DMS153 treated with DMSO at 0.1 percent for 48 hours (cell line): Measurements from ENCODE around the gene ACBD6.

Experiments
- DNase-seq: peaks from one replicate; lab custom pipeline; 2025; ENCODE audit not compliant: unreplicated experiment; lab: John Stamatoyannopoulos, UW

The ACBD6 gene

DNA sequence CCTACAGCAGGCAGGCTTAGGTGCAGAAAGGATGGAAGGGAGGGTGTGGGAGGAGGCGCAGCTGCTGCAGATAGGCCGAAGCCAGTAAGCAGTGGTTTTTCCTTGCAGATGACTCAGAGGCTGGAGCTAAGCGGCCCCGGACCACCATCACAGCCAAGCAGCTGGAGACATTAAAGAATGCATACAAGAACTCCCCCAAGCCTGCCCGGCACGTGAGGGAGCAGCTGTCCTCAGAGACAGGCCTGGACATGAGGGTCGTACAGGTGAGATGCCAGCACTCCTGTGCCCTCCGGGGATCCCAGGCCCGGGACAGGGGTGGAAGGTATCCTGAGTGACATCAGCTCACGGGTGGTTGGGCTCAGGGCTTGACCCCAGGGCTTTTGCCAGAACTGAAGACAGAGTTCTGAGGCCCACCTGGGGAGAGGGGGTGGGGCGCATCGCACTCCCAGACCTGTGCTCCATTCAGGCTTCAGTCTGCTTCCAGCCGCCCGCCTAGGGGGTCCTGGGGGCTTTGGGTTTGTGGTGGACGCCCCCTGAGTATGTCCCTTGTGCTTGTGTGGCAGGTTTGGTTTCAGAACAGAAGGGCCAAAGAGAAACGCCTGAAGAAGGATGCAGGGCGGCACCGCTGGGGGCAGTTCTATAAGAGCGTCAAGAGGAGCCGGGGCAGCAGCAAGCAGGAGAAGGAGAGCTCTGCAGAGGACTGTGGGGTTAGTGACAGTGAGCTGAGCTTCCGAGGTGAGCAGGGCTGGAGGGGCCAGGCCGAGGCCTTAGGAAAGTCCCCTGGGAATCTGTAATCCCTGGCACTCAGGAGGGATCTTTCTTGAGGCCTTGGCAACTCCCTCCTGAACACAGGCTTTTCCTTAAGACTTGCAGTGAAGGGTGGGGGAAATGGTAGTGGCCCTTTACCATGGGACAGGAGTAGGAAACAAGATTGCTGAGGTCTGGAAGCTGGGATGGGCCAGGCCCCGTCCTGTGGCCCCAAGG lies 230.8 kb downstream of the ACBD6 start:
- DNase-seq, result no peak

DNA sequence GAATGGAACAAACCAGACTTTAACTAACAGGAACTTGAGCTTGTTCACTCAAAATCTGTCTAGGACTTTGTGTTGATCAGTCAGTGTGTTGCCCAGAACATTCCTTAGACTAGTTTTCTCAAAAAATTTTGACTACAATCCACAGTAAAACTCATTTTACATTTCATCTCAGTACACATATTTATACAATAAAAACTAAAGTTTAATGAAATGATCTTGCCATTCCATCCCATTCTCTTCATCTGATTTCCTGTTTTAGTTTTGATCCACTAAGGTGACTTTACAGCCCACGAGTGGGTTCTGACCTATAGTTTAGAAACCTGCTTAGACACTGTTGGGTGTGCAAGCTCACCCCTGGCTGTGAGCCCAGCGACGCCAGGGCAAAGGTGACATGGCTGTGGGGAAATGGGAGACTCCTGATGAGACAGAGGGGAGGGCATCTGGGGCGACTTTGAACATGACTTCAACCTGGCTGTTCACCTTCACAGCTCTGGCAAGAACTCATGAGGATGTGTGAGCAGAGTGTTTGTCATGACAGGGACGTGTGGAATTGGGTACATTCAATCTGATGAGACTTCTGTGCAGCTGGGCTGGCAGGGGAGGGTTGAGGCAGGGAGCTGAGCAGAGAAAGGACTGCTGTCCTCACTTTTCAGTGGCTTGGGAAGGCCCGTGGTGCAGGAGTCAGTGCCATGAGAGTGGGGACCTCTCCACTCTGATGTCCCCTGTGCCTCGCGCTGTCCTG lies 231.7 kb downstream of the ACBD6 start:
- no peak for DNase-seq

DNA sequence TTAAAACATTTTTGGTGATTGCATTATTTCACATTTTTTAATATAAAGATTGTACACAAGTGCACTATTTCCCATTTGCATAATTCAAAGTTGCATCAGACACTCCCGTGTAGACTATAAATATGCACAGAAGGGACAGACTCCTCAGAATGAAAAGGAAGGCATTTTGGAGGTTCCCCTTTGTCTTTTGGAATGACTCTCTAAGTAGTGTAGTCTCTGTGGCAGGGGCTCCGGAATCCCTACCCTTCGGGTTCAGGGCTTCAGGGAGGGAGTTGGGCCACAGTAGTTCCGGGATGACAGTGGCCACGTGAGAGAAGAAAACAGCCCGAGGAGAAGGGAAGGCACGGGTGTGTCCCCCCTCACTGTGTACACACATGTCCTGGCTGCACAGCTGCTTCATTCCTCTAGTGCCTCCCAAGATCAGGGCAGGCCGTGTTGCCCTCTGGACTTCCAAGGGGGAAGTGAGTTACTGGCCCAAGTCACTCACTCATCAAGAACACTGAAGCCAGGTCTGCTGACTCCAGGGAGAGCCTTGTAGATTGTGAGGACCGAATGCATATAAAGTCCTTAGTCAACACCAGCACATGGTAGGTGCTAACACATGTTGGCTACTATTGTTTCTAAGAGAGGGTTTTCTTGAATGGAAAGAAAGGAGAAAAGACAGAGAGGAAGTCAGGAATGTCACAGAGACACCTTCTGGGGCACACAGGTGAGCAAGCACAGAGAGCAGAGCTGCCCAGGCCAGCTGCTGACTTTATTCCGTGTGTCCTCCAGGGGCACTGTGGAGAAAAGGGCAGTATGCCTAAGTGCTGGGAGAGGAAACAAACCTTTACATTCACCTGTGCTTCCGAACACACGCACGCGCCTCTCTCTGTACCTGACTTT lies 232.5 kb downstream of the ACBD6 start:
- DNase-seq, result no peak

DNA sequence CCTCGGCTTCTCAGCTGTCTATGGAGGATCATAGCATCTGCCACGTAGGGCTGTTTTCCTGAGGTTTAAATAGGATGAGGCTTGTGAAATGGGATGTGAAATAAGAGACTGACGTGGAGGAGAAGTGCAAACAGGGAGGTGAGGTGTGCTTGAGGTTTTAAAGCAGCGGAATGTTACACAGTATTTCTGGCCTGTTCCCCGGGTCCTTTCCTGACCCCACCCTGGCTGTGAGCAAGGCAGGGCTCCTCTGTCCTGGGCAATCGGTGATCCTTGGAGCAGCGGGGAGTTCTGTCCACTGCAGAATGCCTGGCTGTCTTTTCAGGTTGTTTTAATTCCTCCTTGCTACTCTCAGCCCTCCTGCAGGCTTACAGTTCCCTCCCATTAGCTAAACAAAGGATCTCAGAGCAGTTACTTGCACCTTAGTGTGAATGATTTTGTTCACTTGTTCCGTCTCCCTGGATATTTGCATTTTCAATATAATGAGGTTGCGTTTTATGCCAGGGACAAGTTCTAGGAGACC lies 233.8 kb downstream of the ACBD6 start:
- DNase-seq, result no peak

DNA sequence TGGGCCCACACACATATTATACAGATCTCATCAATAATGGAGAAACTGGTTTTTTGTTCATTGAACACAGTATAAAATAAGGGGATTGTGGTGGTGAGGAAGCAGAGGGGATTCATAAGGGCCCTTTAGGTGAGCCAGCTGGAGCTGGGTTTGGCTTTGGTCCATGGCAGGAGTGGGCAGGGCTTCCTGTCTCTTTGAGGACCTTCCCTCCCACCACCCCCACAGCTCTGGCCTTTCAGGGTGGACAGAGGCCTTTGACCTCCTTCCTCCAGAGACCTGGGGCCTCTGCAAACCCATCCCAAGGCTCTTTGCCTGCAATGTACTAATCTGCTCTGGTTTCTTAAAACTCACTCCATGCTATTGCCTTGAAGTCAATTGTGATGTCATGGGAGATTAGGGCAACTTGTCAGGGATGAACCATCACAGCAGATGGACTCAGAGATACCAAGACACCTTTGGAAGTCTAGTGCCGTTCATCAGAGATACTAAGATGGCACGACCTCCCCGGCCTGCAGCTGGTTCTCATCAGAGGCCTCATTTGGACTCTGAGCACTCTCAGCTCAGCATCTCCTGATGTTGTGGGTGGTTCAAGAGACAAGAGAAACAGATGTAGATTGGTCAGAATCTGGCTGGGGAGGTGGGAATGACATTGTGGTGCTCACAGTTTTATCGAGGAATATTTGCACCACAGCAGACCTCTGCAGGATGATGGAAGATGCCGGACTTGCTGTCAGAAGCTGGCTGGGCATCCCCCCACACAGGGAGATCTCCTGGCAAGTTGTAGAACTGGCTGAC lies 234.4 kb downstream of the ACBD6 start:
- DNase-seq, result no peak

DNA sequence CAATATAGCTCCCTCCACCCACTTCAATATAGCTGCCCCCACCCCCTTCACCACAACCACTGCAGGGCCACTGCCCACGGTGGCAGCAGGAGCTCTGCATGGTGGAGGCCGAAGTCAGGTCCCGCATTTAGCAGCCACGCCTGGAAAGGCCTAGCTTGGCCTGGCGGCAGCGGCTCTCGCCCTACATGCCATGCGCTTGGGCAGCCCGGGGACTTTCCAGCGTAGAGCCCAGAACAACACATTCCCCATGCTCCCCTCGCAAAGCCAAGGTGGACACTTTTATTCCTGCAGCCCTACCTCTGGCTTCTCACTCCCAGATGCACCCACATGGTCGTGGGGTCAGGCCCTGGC lies 235.2 kb downstream of the ACBD6 start:
- DNase-seq, result no peak

DNA sequence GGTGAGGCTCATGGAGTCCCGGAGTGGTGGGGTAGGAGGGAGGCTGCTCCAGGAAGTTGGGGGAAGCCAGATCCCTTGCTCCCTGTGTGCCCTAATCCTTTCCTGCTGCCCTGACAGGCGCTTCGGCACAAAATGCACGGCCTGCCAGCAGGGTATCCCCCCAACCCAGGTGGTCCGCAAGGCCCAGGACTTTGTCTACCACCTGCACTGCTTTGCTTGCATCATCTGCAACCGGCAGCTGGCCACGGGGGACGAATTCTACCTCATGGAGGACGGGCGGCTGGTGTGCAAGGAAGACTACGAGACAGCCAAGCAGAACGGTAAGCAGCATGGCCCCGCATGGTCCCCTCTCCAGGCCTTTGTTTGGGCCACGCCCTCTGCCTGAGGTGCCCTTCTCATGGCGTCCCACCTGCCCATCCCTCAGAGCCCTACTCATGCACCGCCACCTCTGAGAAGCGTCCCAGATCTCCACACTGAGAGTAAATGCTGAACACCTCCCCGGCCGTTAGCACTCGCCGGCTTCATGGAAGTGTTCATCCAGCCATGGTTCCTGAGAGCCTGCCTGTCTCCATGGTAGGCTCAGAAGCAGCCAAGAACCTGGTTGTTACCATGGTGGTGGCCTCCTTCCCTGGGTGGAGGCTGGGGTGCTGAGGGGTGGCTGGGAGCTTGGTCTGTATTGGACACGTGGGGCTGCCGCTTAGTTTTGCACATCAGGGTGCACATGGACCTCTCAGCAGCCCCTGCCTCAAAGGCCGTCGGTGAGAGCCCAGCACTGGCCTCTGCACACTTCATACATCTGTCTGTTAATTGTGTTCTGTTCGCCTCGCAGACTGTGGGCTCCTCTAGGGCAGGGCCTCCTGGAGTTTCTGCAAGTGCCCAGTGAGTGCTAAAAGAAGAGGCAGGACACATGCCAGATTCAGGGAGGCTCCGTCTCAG lies 235.8 kb downstream of the ACBD6 start:
- DNase-seq, result no peak

DNA sequence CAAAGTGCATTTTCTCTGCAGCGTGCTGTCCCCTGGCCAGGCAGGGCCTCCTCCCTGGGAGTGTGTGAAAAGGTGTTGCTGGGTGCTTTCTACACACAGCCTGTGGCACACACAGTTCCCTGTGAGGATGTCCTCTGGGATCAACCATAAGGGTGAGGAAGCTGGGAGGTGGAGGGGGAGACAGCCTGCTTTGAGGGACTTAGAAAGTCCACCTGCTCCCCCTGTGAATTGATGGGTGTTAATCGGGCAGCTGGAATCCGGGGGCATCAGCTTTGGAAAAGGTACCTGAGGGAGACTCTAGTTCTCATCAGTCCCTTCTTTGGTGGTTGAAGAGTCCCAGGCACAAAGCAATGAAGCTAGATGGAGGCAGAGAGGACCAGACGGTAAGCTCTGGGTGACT lies 236.5 kb downstream of the ACBD6 start:
- no peak for DNase-seq

DNA sequence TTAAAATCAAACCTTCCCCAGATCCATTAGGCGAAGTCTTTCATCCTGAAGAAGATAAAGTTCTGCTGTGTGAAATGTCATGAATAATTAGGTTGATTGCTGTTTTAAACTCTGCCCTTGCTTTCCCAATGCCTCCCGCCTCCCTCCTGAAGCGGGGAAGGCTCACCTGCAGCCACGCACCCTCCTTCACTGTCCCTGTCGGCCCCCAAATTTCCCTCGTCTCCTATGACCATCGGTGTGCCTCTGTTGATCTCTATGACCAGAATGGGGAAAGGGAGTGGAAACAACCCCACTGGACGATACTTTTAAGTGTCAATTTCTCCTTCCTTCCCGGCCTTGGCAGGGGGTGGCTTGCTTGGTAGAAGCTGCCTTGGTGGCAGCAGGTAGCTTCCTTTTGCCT lies 237.2 kb downstream of the ACBD6 start:
- DNase-seq, result no peak

DNA sequence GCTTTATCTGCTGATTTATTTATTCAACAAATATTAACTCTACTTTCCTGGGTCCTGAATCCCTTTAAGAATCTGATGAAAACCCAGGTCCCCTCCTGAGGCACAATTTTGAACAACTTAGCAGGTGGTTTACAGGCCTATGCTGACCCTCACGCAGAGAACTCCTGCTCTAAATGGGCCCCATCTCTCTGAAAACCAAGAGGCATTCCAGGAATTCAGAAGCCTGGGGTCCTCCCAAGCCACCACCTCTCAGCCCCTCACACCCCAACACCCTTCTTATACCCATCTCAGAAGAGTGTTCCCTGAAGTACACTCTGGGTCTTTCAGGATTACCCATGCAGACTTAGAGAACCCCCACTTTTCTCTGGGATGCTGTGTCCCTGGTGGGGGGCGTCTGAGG lies 237.8 kb downstream of the ACBD6 start:
- DNase-seq, result no peak

DNA sequence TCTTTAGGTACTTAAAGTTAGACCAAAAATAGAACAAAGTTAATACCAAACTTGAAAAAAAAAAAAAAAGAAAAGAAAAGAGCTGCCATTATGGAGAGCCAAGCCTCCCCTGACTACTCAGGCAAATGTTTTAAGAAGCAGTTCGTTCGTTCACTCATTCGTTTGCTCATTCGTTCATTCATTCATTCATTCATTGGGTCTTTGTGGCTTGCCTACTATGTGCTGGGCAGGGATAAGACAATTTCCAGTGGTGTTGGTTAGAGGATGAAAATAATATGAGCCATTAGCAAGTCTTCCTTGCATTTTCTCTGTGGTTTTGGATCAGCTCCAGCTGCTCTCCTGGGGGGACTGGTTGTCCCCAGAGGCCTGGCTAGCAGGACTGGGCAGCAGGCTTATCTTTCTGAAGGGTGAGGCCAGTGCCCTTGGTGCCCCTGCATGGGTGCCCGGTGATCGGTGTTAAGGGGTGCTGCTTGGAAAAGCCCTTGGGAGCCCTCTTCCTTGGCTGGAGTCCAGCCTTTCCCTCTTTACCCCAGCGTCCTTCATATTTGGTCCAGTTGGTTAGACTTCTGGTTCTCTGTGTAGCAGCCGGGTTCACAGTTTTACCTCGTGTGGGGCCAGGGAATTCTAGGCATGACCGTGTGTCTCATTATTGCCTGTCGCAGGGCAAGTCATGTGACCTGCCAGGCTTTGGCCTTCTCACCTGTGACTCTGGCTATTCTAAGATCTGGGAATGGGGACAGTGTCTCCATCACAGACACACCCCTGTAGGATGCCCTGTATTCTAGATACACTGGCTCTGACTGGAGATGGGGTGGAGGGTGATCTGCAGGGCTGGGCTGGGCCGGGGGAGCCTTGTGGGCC lies 239.5 kb downstream of the ACBD6 start:
- no peak for DNase-seq

DNA sequence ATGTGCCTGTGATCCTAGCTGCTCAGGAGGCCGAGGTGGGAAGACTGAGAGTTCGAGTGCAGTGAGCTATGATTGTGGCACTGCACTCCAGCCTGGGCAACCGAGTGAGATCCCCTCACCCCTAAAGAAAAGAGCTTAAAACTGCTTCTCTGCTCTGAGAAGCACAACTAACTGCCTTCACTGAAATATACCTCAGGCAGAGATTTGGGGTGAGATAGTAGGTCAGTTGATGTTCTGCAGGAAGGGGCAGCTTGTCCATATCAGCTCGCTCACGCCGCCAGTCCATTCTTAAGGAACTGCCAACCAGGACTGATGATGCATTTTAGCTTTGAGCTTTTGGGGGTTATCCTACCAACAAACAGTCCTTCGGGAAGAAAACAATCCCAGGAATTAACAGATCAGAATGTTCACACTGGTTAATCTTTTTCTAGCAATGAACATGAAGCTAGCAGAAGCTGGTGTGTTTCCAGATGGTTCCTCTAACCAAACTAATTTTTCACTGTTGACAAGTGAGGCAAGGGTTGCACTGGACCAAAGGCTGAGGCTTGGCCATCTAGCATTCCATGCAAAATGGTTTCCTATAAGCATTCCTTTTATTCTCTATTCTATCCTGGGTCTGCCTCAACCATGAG lies 240.7 kb downstream of the ACBD6 start:
- no peak for DNase-seq

DNA sequence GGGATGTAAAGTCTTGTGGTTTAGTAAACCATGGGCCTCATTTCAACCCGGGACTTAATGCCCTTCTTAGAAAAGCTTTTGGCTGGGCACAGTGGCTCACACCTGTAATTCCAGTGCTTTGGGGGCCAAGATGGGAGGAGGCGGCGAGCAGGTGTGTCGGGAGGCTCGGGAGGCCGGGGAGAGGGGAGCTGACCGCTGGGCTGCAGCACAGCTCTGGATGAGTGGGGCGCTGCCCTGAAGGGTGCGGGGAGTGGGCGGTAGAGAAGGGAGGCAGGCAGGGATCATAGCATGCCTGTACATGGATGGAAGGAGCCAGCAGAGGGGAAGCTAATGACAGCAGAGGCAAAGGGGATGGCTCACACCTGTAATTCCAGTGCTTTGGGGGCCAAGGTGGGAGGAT lies 241.3 kb downstream of the ACBD6 start:
- DNase-seq, result no peak

DNA sequence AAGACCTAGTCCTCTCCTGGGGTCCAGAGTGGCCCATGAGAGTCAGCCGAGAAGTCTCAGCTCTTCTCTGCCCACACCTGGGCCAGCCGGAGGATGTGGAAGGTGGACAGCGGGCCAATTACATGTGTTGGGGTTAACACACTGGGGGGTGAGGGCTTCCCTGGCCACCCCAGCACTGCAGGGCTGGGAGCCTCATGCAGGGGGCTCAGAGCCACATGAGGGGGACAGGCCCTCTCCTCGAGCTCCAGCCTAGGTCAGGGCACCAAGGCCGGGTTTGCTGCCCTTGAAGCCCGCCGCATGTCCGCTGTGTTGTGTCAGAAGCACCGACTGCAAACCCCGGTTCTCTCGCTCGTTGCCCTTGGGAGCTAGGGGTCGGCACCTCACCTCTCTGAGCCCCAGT lies 241.8 kb downstream of the ACBD6 start:
- no peak for DNase-seq

DNA sequence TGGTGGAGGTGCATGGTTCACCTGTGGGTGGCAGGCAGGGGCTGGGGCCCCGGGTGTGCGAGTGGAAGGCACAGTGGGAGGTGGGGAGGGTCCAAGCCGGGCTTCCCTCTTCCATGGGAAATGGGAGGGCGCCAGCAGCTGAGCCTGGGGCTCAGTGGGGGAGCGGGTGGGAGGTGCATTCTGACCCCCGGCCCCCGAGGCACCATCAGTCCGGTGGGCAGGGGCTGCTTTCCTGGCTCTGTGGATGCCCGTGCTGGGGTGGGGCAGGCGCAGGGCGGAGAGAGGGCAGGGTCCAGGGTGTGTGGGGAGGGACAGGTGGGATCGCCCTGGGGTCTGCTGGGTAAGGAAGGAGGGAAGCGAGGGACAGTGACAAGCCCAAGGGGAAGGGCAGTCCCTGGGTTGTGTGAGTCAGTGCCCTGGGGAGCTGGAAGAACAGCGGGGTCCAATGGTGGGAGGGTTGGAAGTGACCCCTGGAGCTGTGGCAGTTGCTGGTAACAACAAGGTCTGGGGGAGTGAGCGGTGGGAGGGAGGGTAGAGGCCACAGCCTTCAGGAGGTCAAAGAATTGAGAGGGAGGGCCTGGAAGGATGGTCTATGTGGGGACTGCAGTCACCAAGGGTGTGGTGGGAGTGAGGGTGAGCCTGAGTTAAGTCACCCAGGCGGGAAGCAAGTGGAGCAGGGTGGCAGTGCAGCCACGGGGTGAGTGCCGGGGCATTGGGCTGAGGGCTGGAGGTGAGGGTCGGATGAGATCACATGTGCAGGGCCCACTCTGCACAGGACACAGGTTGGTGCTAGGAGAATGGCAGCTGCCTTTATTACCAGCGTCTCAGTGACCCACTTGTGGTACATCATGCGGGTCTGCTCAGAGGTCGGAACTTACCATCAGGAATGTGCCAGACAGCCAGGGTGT lies 242.7 kb downstream of the ACBD6 start:
- DNase-seq, result no peak

DNA sequence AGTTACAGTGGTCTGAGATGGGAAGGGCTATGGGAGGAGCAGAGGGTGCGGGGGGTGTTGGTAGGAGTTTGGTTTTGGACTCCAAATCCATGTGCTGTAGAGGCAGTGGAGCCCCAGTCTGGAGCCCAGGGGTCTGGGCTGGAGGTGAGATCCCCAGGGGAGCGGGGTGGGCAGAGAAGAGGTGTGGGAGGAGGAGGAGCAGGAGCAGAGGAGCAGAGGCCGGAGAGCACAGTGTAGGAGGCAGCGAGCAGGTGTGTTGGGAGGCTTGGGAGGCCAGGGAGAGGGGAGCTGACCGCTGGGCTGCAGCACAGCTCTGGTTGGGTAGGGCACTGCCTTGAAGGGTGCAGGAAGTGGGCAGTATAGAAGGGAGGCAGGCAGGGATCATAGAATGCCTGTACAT lies 243.4 kb downstream of the ACBD6 start:
- no peak for DNase-seq

DNA sequence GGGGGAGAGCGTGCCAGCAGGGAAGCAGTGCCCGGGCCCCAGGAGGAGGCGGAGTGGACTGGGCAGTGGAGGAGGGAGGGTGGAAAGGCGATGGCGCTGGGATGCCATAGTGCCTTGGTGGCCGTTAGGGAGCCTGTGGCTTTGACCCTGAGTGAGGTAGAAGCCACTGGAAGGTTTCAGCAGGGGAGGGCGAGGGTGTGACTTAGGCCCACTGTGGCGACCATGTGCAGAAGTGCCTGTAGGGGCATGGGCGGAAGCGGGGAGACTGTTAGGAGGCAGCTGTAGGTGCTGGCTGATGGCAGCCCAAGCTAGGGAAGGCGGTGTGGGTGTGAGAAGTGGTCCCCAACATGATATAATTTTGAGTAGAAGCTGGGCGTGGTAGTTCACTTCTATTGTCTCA lies 244.1 kb downstream of the ACBD6 start:
- no peak for DNase-seq
